Astrocyte of the spinal cord (primary cell): Measurements from ENCODE around the gene SLMAP.

Experiments
- DNase-seq: peaks from one replicate; pipeline ENCODE4 v3.0.0; 2011; ENCODE audit warnings: low read depth, low spot score
- H3K4me3 ChIP-seq: 2 replicates; pipeline ENCODE4 v1.5.1; 2011; ENCODE audit warnings: low read depth, mild to moderate bottlenecking, low read length, moderate library complexity
- CTCF ChIP-seq: IDR thresholded peaks from 2 replicates; pipeline ENCODE4 v1.5.1; 2012; ENCODE audit warnings: low read depth, mild to moderate bottlenecking, low read length, inconsistent platforms
- in situ Hi-C: cut with HindIII; loops from 2 replicates; pipeline ENCODE4 v1.10.0; 2017; ENCODE audit warnings: low sequenced_read_pairs

Gene SLMAP

DNA sequence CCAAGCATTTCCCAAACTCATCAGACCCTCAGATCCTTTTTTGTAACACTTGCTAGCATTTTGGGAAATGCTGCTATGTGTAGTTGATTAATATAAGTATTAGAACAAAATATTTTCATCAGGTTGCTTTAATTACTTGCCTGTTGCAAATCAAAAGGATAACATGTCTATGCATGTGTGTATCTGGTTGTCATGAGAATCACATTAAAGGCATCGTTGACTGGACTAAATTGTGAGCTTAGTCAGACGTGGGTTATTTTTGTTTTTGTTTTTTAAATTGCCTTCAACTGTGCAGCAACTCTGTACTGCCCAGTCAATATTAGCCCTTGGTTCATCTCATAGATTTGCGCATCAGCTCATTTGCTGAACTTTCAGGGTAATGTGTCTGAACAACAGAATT, 81.6 kb downstream of the SLMAP start:
- TF ChIP-seq CTCF: no peak
- in situ Hi-C loops: no loop called here
- no peak overlapping the region for H3K4me3 ChIP-seq
- no peak for DNase-seq

GRCh38 chr3:57838627-57839026, 82.5 kb downstream of the SLMAP start:
- DNase-seq: no peak
- H3K4me3 ChIP-seq: no peak overlapping the region
- TF ChIP-seq CTCF: no peak
- in situ Hi-C loops: no loop called here

DNA sequence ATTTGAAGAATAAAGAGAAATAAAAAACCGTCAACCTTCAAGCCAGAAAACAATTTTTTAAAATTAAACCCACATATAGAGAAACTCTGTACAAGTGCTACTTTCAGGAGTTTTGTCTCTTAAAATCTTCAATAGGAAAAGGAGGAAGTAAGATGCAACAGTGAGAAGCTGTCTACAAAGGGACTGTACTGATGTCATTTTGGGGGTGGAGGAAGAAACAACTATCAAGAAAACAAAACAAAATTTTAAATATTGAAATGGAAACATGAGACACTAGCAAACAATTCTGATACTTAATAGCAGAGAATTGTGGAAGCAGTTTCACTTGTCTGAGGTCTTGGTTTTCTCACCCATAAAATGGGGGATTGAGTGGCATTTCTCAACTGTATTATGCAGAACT, 84.4 kb downstream of the SLMAP start:
- DNase-seq: no peak

GRCh38 chr3:57841818-57842217, 85.7 kb downstream of the SLMAP start:
- DNase-seq: no peak

More for the DNA sequence above, 84.4 kb downstream of the SLMAP start:
- no peak for TF ChIP-seq CTCF
- no peak overlapping the region for H3K4me3 ChIP-seq
- in situ Hi-C loops: no loop called here

DNA sequence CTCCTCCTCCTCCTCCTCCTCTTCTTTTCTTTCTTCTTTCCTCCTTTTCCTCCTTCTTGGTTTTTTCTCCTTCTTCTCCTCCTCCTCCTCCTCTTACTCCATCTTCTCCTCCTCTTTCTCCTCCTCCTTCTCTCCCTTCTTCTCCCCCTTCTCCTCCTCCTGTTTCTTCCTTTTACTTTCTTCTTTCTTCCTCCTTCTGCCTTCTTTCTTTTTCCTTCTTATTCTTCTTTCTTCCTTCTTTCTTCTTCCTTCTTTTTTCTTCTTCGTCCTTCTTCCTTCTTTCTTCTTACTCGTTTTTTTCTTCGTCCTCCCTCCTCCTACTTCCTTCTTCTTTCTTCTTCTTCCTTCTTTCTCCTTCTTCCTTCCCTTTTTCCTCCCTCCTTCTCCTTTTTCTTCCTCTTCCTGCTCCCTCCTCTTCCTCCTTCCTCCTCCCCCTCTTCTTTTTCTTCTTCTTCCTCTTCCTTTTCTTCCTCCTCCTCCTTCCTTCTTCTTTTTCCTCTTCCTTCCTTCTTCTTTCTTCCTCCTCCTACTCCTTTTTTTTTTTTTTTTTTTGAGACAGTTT, 92.1 kb downstream of the SLMAP start:
- no peak for TF ChIP-seq CTCF
- H3K4me3 ChIP-seq: no peak overlapping the region
- no peak for DNase-seq
- in situ Hi-C loops: no loop called here

More at GRCh38 chr3:57841818-57842217, 85.7 kb downstream of the SLMAP start:
- in situ Hi-C loops: no loop called here
- no peak overlapping the region for H3K4me3 ChIP-seq
- no peak for TF ChIP-seq CTCF

DNA sequence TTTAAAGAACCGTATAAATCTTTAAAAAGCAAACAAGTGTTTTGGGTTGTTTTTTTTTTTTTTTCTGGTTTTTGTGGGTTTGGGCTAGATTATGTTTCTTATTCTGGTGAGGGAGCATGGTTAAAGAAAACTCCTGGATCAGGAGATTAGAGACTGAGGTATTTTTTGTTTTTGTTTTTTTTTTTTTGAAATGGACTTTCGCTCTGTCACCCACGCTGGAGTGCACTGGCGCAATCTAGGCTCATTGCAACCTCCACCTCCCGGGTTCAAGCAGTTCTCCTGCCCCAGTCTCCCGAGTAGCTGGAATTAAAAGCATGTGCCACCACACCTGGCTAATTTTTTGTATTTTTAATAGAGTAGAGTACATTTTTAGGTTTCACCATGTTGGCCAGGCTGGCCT, 95.2 kb downstream of the SLMAP start:
- no peak for TF ChIP-seq CTCF
- no peak overlapping the region for H3K4me3 ChIP-seq
- in situ Hi-C loops: no loop called here
- no peak for DNase-seq

DNA sequence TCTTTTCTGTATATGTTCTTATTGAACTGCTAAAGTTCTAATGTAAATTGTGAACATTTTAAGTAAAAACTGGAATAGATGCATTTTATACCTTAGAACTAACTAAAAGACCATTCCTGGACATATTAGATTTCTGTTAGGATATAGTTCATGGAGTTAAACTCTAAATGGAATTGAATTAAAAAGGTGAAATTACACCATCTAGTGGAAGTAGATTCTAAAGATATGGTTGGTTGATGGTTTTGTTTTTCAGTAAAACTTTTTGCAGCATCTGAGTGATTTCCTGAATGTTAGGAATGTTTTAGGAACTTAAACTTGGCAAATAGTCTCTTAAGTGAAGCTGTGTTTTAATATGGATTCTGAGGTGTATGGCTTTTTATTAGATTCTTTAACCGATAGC, 96.8 kb downstream of the SLMAP start:
- in situ Hi-C loops: no loop called here
- peak; percentile 48 for DNase-seq
- no peak overlapping the region for H3K4me3 ChIP-seq
- peak; percentile 4 for TF ChIP-seq CTCF
